ENCODE results near the gene RAB7B. TPM values are rescaled to one million over a fixed set of nuclear protein-coding genes. Genes with fewer than 3 reads are reported as not detected.

Gene RAB7B
- total and polyA plus RNA-seq, 9 of the 15 experiments (the other 6 are each of a cell fraction or from before 2014, with no cell fraction given), result 0.03 to 0.29 (median 0.07) TPM; not detected in 4

DNA sequence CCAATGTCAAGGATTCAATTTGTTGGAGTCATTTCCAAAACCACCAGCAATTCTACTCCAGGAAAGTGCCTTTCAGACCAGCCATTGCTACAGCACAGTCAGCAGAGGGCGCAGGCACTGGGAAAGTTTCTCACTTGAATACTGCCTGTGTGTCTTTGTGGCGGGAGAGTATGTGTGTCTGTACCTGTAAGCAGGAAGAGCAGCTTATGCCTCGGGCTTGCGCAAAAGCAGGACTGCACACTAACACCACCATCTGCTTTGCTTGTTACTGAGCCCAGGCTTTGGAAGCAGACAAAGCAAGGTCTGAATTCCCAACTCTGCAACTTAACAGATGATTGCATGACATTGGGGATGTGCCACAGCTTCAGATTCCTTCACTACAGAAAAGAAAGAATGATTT, 27.5 kb upstream of the RAB7B start (continued):
- TF ChIP-seq, protein P1, sequence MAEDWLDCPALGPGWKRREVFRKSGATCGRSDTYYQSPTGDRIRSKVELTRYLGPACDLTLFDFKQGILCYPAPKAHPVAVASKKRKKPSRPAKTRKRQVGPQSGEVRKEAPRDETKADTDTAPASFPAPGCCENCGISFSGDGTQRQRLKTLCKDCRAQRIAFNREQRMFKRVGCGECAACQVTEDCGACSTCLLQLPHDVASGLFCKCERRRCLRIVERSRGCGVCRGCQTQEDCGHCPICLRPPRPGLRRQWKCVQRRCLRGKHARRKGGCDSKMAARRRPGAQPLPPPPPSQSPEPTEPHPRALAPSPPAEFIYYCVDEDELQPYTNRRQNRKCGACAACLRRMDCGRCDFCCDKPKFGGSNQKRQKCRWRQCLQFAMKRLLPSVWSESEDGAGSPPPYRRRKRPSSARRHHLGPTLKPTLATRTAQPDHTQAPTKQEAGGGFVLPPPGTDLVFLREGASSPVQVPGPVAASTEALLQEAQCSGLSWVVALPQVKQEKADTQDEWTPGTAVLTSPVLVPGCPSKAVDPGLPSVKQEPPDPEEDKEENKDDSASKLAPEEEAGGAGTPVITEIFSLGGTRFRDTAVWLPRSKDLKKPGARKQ (CRISPR knock-in tag; IDR thresholded peaks at IDR 0.05), result no peak
- TF ChIP-seq IFI16 (CRISPR knock-in tag; IDR thresholded peaks at IDR 0.05) (no peak), EWSR1 (IDR thresholded peaks at IDR 0.05; ENCODE audit: borderline replicate concordance, low read depth, partially characterized antibody) (no peak), KAT8 (IDR thresholded peaks at IDR 0.05; ENCODE audit: low read depth) (no peak), TEAD4 (IDR thresholded peaks at IDR 0.05; ENCODE audit: low read length) (0 out of 2 replicates have a peak, but pooled peaks have one; percentile 21), TEAD4 (CRISPR knock-in tag; IDR thresholded peaks at IDR 0.05; ENCODE audit: borderline replicate concordance) (no peak), RBM39 (optimal IDR thresholded peaks at IDR 0.05; ENCODE audit: low read depth, low read length) (no peak), YY1 (IDR thresholded peaks at IDR 0.05; ENCODE audit: borderline replicate concordance in 1 of 3, control insufficient read depth in 1 of 3, extremely low read depth in 1 of 3, insufficient read depth in 3 of 3, insufficient read length in 1 of 3, insufficient replicate concordance in 2 of 3, low read depth in 1 of 3, low read length in 2 of 3) (peak in 2 of 3 experiments; percentile 59 to 76), ETV1 (tag; conservative IDR thresholded peaks at IDR 0.05; ENCODE audit: low read depth) (0 out of 2 replicates have a peak, but pooled peaks have one; percentile 8), MIER1 (IDR thresholded peaks at IDR 0.05; ENCODE audit: low read depth) (no peak), ZFP36 (IDR thresholded peaks at IDR 0.05; ENCODE audit: low read depth, low read length, partially characterized antibody) (peak; percentile 36), SMC3 (conservative IDR thresholded peaks at IDR 0.05; ENCODE audit: insufficient read depth, low read depth, low read length) (peak; percentile 93), JUND (IDR thresholded peaks at IDR 0.05; ENCODE audit: borderline replicate concordance, low read depth, low read length) (peak; percentile 29; the same call in 1 of the 2 replicates), JUND (tag; IDR thresholded peaks at IDR 0.05; ENCODE audit: borderline replicate concordance, low read depth, low read length) (no peak; the same call in 2 of the 3 replicates)
- TF ChIP-seq, protein P2, sequence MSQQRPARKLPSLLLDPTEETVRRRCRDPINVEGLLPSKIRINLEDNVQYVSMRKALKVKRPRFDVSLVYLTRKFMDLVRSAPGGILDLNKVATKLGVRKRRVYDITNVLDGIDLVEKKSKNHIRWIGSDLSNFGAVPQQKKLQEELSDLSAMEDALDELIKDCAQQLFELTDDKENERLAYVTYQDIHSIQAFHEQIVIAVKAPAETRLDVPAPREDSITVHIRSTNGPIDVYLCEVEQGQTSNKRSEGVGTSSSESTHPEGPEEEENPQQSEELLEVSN (IDR thresholded peaks at IDR 0.05; ENCODE audit: borderline replicate concordance in 1 of 2, extremely low read depth in 1 of 2, insufficient read depth in 1 of 2, insufficient read length in 1 of 2, low read depth in 1 of 2, low read length in 1 of 2, poor library complexity in 1 of 2, severe bottlenecking in 1 of 2), result peak in 1 of 2 experiments; percentile 12
- TF ChIP-seq, protein P3, sequence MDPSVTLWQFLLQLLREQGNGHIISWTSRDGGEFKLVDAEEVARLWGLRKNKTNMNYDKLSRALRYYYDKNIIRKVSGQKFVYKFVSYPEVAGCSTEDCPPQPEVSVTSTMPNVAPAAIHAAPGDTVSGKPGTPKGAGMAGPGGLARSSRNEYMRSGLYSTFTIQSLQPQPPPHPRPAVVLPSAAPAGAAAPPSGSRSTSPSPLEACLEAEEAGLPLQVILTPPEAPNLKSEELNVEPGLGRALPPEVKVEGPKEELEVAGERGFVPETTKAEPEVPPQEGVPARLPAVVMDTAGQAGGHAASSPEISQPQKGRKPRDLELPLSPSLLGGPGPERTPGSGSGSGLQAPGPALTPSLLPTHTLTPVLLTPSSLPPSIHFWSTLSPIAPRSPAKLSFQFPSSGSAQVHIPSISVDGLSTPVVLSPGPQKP (CRISPR knock-in tag; IDR thresholded peaks at IDR 0.05), result no peak
- TF ChIP-seq, protein P4, sequence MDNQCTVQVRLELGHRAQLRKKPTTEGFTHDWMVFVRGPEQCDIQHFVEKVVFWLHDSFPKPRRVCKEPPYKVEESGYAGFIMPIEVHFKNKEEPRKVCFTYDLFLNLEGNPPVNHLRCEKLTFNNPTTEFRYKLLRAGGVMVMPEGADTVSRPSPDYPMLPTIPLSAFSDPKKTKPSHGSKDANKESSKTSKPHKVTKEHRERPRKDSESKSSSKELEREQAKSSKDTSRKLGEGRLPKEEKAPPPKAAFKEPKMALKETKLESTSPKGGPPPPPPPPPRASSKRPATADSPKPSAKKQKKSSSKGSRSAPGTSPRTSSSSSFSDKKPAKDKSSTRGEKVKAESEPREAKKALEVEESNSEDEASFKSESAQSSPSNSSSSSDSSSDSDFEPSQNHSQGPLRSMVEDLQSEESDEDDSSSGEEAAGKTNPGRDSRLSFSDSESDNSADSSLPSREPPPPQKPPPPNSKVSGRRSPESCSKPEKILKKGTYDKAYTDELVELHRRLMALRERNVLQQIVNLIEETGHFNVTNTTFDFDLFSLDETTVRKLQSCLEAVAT (IDR thresholded peaks at IDR 0.05), result no peak
- TF ChIP-seq, protein P5, sequence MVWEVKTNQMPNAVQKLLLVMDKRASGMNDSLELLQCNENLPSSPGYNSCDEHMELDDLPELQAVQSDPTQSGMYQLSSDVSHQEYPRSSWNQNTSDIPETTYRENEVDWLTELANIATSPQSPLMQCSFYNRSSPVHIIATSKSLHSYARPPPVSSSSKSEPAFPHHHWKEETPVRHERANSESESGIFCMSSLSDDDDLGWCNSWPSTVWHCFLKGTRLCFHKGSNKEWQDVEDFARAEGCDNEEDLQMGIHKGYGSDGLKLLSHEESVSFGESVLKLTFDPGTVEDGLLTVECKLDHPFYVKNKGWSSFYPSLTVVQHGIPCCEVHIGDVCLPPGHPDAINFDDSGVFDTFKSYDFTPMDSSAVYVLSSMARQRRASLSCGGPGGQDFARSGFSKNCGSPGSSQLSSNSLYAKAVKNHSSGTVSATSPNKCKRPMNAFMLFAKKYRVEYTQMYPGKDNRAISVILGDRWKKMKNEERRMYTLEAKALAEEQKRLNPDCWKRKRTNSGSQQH (CRISPR knock-in tag; IDR thresholded peaks at IDR 0.05), result no peak
